Smooth muscle cell (in vitro differentiated cells): Measurements from ENCODE around the gene ACKR3. TPM values are rescaled to one million over a fixed set of nuclear protein-coding genes. Genes with fewer than 3 reads are reported as not detected.

Experiments
- DNase-seq: peaks from one replicate; lab custom pipeline; 2025; ENCODE audit not compliant: unreplicated experiment; lab: John Stamatoyannopoulos, UW
- H2AFZ ChIP-seq: fragments of 200-600 bp; sonication (generic); 2 replicates; pipeline ENCODE4 v1.6.0; 2016; ENCODE audit warnings: antibody characterized with exemption, low read depth, mild to moderate bottlenecking
- H3F3A ChIP-seq: fragments of 200-600 bp; sonication (generic); 2 replicates; pipeline ENCODE4 v1.6.0; 2017; ENCODE audit warnings: antibody characterized with exemption, low read depth
- H3K27ac ChIP-seq: fragments of 200-600 bp; sonication (generic); 2 replicates; pipeline ENCODE4 v1.5.1; 2016; ENCODE audit warnings: low read depth, mild to moderate bottlenecking
- H3K27me3 ChIP-seq: fragments of 200-600 bp; sonication (generic); 2 replicates; pipeline ENCODE4 v1.6.1; 2016; ENCODE audit warnings: low read depth, mild to moderate bottlenecking
- H3K36me3 ChIP-seq: fragments of 200-600 bp; sonication (generic); 2 replicates; pipeline ENCODE4 v1.5.1; 2016; ENCODE audit warnings: low read depth
- H3K4me1 ChIP-seq: fragments of 200-600 bp; sonication (generic); 2 replicates; pipeline ENCODE4 v1.5.1; 2016; ENCODE audit warnings: low read depth
- H3K4me2 ChIP-seq: fragments of 200-600 bp; sonication (generic); 2 replicates; pipeline ENCODE4 v1.6.0; 2016; ENCODE audit warnings: mild to moderate bottlenecking
- H3K4me3 ChIP-seq: fragments of 200-600 bp; sonication (generic); 2 replicates; pipeline ENCODE4 v1.5.1; 2016; ENCODE audit warnings: mild to moderate bottlenecking
- H3K79me2 ChIP-seq: fragments of 200-600 bp; sonication (generic); 2 replicates; pipeline ENCODE4 v1.6.0; 2016; ENCODE audit warnings: low read depth, mild to moderate bottlenecking
- H3K9ac ChIP-seq: fragments of 200-600 bp; sonication (generic); 2 replicates; pipeline ENCODE4 v1.6.0; 2016; ENCODE audit warnings: low read depth
- H3K9me3 ChIP-seq: fragments of 200-600 bp; sonication (generic); replicated peaks from 2 replicates; pipeline ENCODE4 v1.5.1; 2016; ENCODE audit warnings: low read depth
- H4K20me1 ChIP-seq: fragments of 200-600 bp; sonication (generic); 2 replicates; pipeline ENCODE4 v1.6.0; 2016; ENCODE audit warnings: low read depth
- CTCF ChIP-seq: fragments of 200-600 bp; sonication (generic); IDR thresholded peaks from 2 replicates; pipeline ENCODE4 v1.5.1; 2017; ENCODE audit warnings: borderline replicate concordance, mild to moderate bottlenecking, antibody characterized with exemption; ENCODE audit not compliant: insufficient read depth, poor library complexity, severe bottlenecking
- WGBS: methylation state at CpG from one replicate; pipeline ENCODE4 v1.1.7; 2016; ENCODE audit warnings: low lambda C conversion rate; 5-methylcytosine and 5-hydroxymethylcytosine counted together
- polyA plus RNA-seq: library from polyadenylated mRNA; unstranded; fragments of >200 nt; fragmentation: Nextera tagmentation; extraction: Ambion mirVana; gene quantifications from 2 replicates; pipeline ENCODE4 v1.2.1, GENCODE V29; 2016
- total RNA-seq: library from RNA; depleted of rRNA; stranded (reverse); fragments of >200 nt; gene quantifications from 2 replicates; pipeline ENCODE4 v1.2.3, GENCODE V29; 2014

The ACKR3 gene
- total and polyA plus RNA-seq, 2 experiments from 2014 or later = 44.6 to 72.5 TPM

DNA sequence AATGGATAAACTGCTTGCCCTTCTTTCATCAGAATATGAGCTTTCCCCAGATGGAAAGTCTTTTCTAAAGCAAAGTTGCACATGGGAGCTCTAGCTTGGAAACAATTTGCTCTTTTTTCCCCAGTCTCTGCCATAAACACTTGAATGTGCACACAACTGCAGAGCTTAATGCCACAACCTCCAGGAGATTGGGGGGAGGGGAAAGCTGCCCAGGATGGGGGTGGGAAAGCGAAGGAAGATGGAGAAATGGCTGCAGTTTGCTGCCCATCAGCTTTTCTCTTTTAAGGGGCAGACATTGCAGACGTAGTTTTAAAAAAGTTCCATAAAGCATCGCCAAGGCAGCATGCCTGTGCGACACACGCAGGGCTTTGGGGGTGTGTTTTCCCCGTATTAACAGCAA is 1.5 kb downstream of the ACKR3 start:
- no peaks in the 10 kb centered on the region for H3K9me3 ChIP-seq
- peak overlapping the region; percentile 10 for H2AFZ ChIP-seq
- peaks cover 25% of the 10 kb centered on the region for H4K20me1 ChIP-seq
- WGBS = 24% methylated on average over 6 of the region's 6 CpGs
- peak overlapping the region; percentile 42 for H3K27ac ChIP-seq
- peak overlapping the region; percentile 60 for H3K9ac ChIP-seq
- H3K4me3 ChIP-seq = peak overlapping the region; percentile 66
- peaks cover 60% of the 10 kb centered on the region for H3K4me1 ChIP-seq
- H3K36me3 ChIP-seq = no peaks in the 10 kb centered on the region
- no peaks in the 10 kb centered on the region for H3K27me3 ChIP-seq
- peak overlapping the region; percentile 86 for H3K4me2 ChIP-seq
- DNase-seq = no peak
- peaks cover 58% of the 10 kb centered on the region for H3K79me2 ChIP-seq
- TF ChIP-seq CTCF = no peak
- H3F3A ChIP-seq = peaks cover 17% of the 10 kb centered on the region

GRCh38 chr2:236572482-236572881 is 2.9 kb downstream of the ACKR3 start:
- Histone ChIP-seq H3K9me3 (no peaks in the 10 kb centered on the region), H4K20me1 (peaks cover 25% of the 10 kb centered on the region), H3K9ac (peak overlapping the region; percentile 2), H3K4me3 (peak overlapping the region; percentile 66), H3K4me1 (peaks cover 71% of the 10 kb centered on the region), H3K27ac (peak overlapping the region; percentile 34), H3K4me2 (peak overlapping the region; percentile 86), H2AFZ (no peak overlapping the region), H3K79me2 (peaks cover 71% of the 10 kb centered on the region), H3K27me3 (no peaks in the 10 kb centered on the region), H3K36me3 (no peaks in the 10 kb centered on the region), H3F3A (peaks cover 17% of the 10 kb centered on the region)
- 23% methylated on average over 9 of the region's 9 CpGs for WGBS
- DNase-seq = no peak
- TF ChIP-seq CTCF = no peak

DNA sequence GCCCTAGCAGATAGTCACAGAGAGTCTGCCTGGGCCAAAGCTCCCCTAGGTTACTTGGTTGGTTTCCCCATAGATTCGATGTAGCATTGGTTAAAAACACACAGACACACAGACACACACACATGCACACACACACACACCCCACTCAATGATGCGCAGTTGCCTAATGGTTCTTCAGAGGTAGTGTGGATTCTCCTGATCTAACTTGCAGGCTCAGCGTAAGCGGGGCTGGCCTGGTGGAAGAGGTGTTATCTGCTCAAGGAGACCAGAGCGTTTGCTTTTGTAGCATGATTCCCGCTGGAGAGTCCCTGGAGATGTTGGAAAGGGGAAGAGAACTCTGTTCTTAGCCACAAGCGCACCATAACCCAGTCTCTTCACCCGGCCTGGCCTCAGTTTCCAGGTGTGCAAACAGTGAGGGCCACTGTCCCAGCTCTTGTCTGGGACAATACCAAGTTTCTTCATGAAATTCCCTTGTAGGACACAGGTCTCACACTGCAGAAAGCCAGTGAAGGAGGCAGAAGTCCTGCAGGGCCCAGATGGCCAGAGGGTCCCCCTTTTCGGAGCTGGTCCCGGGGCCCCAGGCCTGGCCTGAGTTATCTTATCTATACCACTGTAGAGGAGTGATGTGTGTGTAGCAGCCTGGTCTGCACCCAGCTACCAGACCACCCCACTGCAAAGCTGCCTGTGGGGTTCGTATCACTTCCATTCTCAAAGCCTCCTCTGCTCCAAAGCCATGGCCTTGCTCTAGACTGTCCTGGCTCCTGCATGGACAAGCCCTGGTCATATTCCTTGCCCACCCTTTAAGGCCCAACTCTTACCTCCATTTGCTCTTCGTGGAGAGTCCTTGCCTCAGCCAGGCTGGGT is 3.7 kb downstream of the ACKR3 start:
- WGBS = 68% methylated on average over 12 of the region's 12 CpGs
- H3K4me1 ChIP-seq = peaks cover 67% of the 10 kb centered on the region

More for the DNA sequence above, 3.7 kb downstream of the ACKR3 start:
- peaks cover 79% of the 10 kb centered on the region for H3K79me2 ChIP-seq
- peaks cover 15% of the 10 kb centered on the region for H3F3A ChIP-seq
- DNase-seq = no peak
- no peaks in the 10 kb centered on the region for H3K9me3 ChIP-seq
- peak overlapping the region; percentile 66 for H3K4me3 ChIP-seq
- no peak overlapping the region for H3K9ac ChIP-seq
- no peak for TF ChIP-seq CTCF
- no peaks in the 10 kb centered on the region for H3K27me3 ChIP-seq
- H3K4me2 ChIP-seq = peak overlapping the region; percentile 86
- no peak overlapping the region for H3K27ac ChIP-seq
- no peaks in the 10 kb centered on the region for H3K36me3 ChIP-seq
- H4K20me1 ChIP-seq = peaks cover 30% of the 10 kb centered on the region
- H2AFZ ChIP-seq = no peak overlapping the region
